Mesothelial cell of epicardium (in vitro differentiated cells): ENCODE results near the gene SOWAHC. TPM values are rescaled to one million over a fixed set of nuclear protein-coding genes. Genes with fewer than 3 reads are reported as not detected.
A peak's percentile ranks its signal among the peaks of the same experiment; 100 is the strongest.

Experiments
- DNase-seq, 2 experiments: peaks; one replicate each; pipeline ENCODE4 v3.0.0; 2021; ENCODE audit warnings: low spot score in 2 of 2; ENCODE audit not compliant: unreplicated experiment in 2 of 2
- H3K27ac Mint-ChIP-seq: 2 replicates; pipeline ENCODE4 v1.8.0; 2021; ENCODE audit warnings: mixed read lengths
- H3K27me3 Mint-ChIP-seq: 2 replicates; pipeline ENCODE4 v1.8.0; 2021; ENCODE audit warnings: low read depth, mixed read lengths
- H3K36me3 Mint-ChIP-seq: 2 replicates; pipeline ENCODE4 v1.8.0; 2021; ENCODE audit warnings: mixed read lengths
- H3K4me1 Mint-ChIP-seq: 2 replicates; pipeline ENCODE4 v1.8.0; 2021; ENCODE audit warnings: mixed read lengths
- H3K4me3 Mint-ChIP-seq: 2 replicates; pipeline ENCODE4 v1.8.0; 2021; ENCODE audit warnings: mild to moderate bottlenecking, moderate library complexity, mixed read lengths
- H3K9me3 Mint-ChIP-seq: 2 replicates; pipeline ENCODE4 v1.8.0; 2021; ENCODE audit warnings: mixed read lengths
- CTCF ChIP-seq: fragments of 200-600 bp; sonication (generic); IDR thresholded peaks from one replicate; pipeline ENCODE4 v1.5.0; 2021; ENCODE audit warnings: antibody characterized with exemption; ENCODE audit not compliant: unreplicated experiment
- total RNA-seq: library from RNA; stranded (reverse); gene quantifications from 3 replicates; pipeline ENCODE4 v1.2.1, GENCODE V29; 2021

SOWAHC gene
- total RNA-seq, 1 donor from 2014 or later = 16.0 TPM

- Mint-ChIP-seq H3K27ac (peak overlapping the region; percentile 55), H3K9me3 (no peaks in the 10 kb centered on the region), H3K4me1 (peaks cover 16% of the 10 kb centered on the region), H3K4me3 (no peak overlapping the region), H3K36me3 (peaks cover 14% of the 10 kb centered on the region), H3K27me3 (no peaks in the 10 kb centered on the region)
- TF ChIP-seq CTCF = no peak
- DNase-seq = no peak
Measured at GRCh38 chr2:109591206-109591605, 23.0 kb upstream of the SOWAHC start.

GRCh38 chr2:109592905-109593304 is 21.3 kb upstream of the SOWAHC start:
- Mint-ChIP-seq H3K27me3 (no peaks in the 10 kb centered on the region), H3K4me1 (peaks cover 16% of the 10 kb centered on the region), H3K27ac (no peak overlapping the region), H3K9me3 (no peaks in the 10 kb centered on the region), H3K36me3 (peaks cover 6% of the 10 kb centered on the region), H3K4me3 (no peak overlapping the region)
- no peak for TF ChIP-seq CTCF
- DNase-seq = no peak

- Mint-ChIP-seq H3K36me3 (peaks cover 3% of the 10 kb centered on the region), H3K27ac (peak overlapping the region; percentile 3), H3K9me3 (no peaks in the 10 kb centered on the region), H3K4me1 (peaks cover 16% of the 10 kb centered on the region), H3K27me3 (no peaks in the 10 kb centered on the region), H3K4me3 (no peak overlapping the region)
- no peak for DNase-seq
- TF ChIP-seq CTCF = no peak
Measured at GRCh38 chr2:109594246-109594885, 19.8 kb upstream of the SOWAHC start.

- Mint-ChIP-seq H3K27ac (no peak overlapping the region), H3K27me3 (no peaks in the 10 kb centered on the region), H3K4me1 (peaks cover 25% of the 10 kb centered on the region), H3K4me3 (no peak overlapping the region), H3K36me3 (peaks cover 3% of the 10 kb centered on the region), H3K9me3 (no peaks in the 10 kb centered on the region)
- no peak for DNase-seq
- no peak for TF ChIP-seq CTCF
Measured at GRCh38 chr2:109595644-109596043, 18.5 kb upstream of the SOWAHC start.

- Mint-ChIP-seq H3K27me3 (no peaks in the 10 kb centered on the region), H3K9me3 (no peaks in the 10 kb centered on the region), H3K27ac (no peak overlapping the region), H3K4me1 (peaks cover 39% of the 10 kb centered on the region), H3K36me3 (no peaks in the 10 kb centered on the region), H3K4me3 (no peak overlapping the region)
- no peak for TF ChIP-seq CTCF
- DNase-seq = no peak
Measured at GRCh38 chr2:109597283-109597682, 16.9 kb upstream of the SOWAHC start.
